SK-N-SH treated with all-trans-retinoic acid at 6 μM for 48 hours (cell line): Measurements from ENCODE around the gene CMTM7.

ENCODE experiments used
- ATAC-seq: fragments of 200-7000 bp; cut with Tn5 transposase; 3 replicates; pipeline ENCODE4 v1.9.1; 2020; ENCODE audit warnings: mild to moderate bottlenecking, moderate library complexity
- ARNTL ChIP-seq: fragments of 450-650 bp; formaldehyde crosslinking; IDR thresholded peaks from 2 replicates; pipeline ENCODE4 v1.5.0; 2020; ENCODE audit warnings: low read depth, mild to moderate bottlenecking, moderate library complexity, borderline replicate concordance
- BACH2 ChIP-seq: fragments of 250-450 bp; sonication (Bioruptor Pico); IDR thresholded peaks from 2 replicates; pipeline ENCODE4 v1.9.0; 2021; ENCODE audit warnings: mild to moderate bottlenecking, borderline replicate concordance
- CSDC2 ChIP-seq: fragments of 250-450 bp; sonication (Bioruptor Pico); IDR thresholded peaks from 2 replicates; pipeline ENCODE4 v1.5.0; 2020; ENCODE audit warnings: mild to moderate bottlenecking, moderate library complexity
- ESRRG ChIP-seq: fragments of 250-450 bp; sonication (Bioruptor Pico); IDR thresholded peaks from 2 replicates; pipeline ENCODE4 v1.6.1; 2021; ENCODE audit warnings: mild to moderate bottlenecking
- GLIS3 ChIP-seq: fragments of 250-450 bp; sonication (Bioruptor Pico); IDR thresholded peaks from 2 replicates; pipeline ENCODE4 v1.5.0; 2020; ENCODE audit warnings: mild to moderate bottlenecking, moderate library complexity
- ISL1 ChIP-seq: fragments of 250-450 bp; sonication (Bioruptor Pico); IDR thresholded peaks from 2 replicates; pipeline ENCODE4 v2.1.2; 2022; ENCODE audit warnings: mild to moderate bottlenecking, moderate library complexity
- OSR1 ChIP-seq: fragments of 250-450 bp; sonication (Bioruptor Pico); IDR thresholded peaks from 2 replicates; pipeline ENCODE4 v1.8.0; 2022; ENCODE audit warnings: moderate library complexity, mild to moderate bottlenecking, inconsistent platforms
- PPARA ChIP-seq: fragments of 250-450 bp; sonication (Bioruptor Pico); IDR thresholded peaks from 2 replicates; pipeline ENCODE4 v1.5.0; 2020; ENCODE audit warnings: mild to moderate bottlenecking, borderline replicate concordance
- RARB ChIP-seq: fragments of 250-450 bp; sonication (Bioruptor Pico); IDR thresholded peaks from 2 replicates; pipeline ENCODE4 v1.8.0; 2021; ENCODE audit warnings: mild to moderate bottlenecking, moderate library complexity
- SNAI2 ChIP-seq: fragments of 250-450 bp; sonication (Bioruptor Pico); IDR thresholded peaks from 2 replicates; pipeline ENCODE4 v1.5.0; 2020; ENCODE audit warnings: mild to moderate bottlenecking, moderate library complexity
- TCF4 ChIP-seq: fragments of 250-450 bp; sonication (Bioruptor Pico); IDR thresholded peaks from 2 replicates; pipeline ENCODE4 v1.8.0; 2021; ENCODE audit warnings: mild to moderate bottlenecking, moderate library complexity, borderline replicate concordance
- TOX ChIP-seq: fragments of 250-450 bp; sonication (Bioruptor Pico); IDR thresholded peaks from 2 replicates; pipeline ENCODE4 v1.8.0; 2021; ENCODE audit warnings: mild to moderate bottlenecking, moderate library complexity, borderline replicate concordance
- ZC3H10 ChIP-seq: fragments of 250-450 bp; sonication (Bioruptor Pico); IDR thresholded peaks from 2 replicates; pipeline ENCODE4 v1.5.1; 2021; ENCODE audit warnings: mild to moderate bottlenecking, moderate library complexity
- ZNF565 ChIP-seq: fragments of 450-650 bp; formaldehyde crosslinking; conservative IDR thresholded peaks from 2 replicates; pipeline ENCODE4 v1.5.0; 2020; ENCODE audit warnings: low read depth, mild to moderate bottlenecking, moderate library complexity
- ZNF8 ChIP-seq: fragments of 450-650 bp; formaldehyde crosslinking; IDR thresholded peaks from 2 replicates; pipeline ENCODE4 v1.5.0; 2020; ENCODE audit warnings: mild to moderate bottlenecking, moderate library complexity
- TF ChIP-seq, protein P1 (sequence below): fragments of 250-450 bp; sonication (Bioruptor Pico); IDR thresholded peaks from 2 replicates; pipeline ENCODE4 v1.5.1; 2021; ENCODE audit warnings: mild to moderate bottlenecking, moderate library complexity
- TF ChIP-seq, protein P2 (sequence below): fragments of 250-450 bp; sonication (Bioruptor Pico); IDR thresholded peaks from 2 replicates; pipeline ENCODE4 v1.8.0; 2020; ENCODE audit warnings: mild to moderate bottlenecking, moderate library complexity, borderline replicate concordance
- TF ChIP-seq, protein P3 (sequence below): fragments of 250-450 bp; sonication (Bioruptor Pico); IDR thresholded peaks from 2 replicates; pipeline ENCODE4 v1.5.0; 2020; ENCODE audit warnings: mild to moderate bottlenecking, moderate library complexity
- TF ChIP-seq, protein P4 (sequence below): fragments of 250-450 bp; sonication (Bioruptor Pico); IDR thresholded peaks from 2 replicates; pipeline ENCODE4 v1.5.1; 2020; ENCODE audit warnings: low read depth, mild to moderate bottlenecking, moderate library complexity
- TF ChIP-seq, protein P5 (sequence below): fragments of 250-450 bp; sonication (Bioruptor Pico); IDR thresholded peaks from 2 replicates; pipeline ENCODE4 v1.8.0; 2021; ENCODE audit warnings: low read depth, mild to moderate bottlenecking, moderate library complexity, borderline replicate concordance

CMTM7 gene

DNA sequence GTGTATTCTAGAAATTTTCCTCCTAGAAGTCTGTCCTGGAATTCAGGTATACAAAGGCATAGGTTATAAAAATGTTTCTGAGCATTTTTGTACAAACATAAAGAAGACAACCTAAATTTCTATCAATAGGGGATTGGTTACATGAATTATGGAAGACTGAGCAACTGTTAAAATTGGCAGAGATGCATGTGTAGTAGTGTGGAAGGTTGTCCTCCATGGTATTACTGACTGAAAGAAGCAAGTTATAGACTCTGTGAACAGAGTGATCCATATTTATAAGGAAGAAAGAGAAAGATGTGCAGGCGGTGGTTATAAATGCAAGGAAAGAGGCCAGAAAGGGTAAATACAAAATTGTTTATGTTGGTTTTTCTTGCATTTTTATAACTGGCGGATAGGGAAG lies 38.3 kb upstream of the CMTM7 start:
- ATAC-seq: no peak
- no peak for TF ChIP-seq ESRRG
- TF ChIP-seq, protein P1, sequence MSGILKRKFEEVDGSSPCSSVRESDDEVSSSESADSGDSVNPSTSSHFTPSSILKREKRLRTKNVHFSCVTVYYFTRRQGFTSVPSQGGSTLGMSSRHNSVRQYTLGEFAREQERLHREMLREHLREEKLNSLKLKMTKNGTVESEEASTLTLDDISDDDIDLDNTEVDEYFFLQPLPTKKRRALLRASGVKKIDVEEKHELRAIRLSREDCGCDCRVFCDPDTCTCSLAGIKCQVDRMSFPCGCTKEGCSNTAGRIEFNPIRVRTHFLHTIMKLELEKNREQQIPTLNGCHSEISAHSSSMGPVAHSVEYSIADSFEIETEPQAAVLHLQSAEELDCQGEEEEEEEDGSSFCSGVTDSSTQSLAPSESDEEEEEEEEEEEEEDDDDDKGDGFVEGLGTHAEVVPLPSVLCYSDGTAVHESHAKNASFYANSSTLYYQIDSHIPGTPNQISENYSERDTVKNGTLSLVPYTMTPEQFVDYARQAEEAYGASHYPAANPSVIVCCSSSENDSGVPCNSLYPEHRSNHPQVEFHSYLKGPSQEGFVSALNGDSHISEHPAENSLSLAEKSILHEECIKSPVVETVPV: no peak
- TF ChIP-seq, protein P2, sequence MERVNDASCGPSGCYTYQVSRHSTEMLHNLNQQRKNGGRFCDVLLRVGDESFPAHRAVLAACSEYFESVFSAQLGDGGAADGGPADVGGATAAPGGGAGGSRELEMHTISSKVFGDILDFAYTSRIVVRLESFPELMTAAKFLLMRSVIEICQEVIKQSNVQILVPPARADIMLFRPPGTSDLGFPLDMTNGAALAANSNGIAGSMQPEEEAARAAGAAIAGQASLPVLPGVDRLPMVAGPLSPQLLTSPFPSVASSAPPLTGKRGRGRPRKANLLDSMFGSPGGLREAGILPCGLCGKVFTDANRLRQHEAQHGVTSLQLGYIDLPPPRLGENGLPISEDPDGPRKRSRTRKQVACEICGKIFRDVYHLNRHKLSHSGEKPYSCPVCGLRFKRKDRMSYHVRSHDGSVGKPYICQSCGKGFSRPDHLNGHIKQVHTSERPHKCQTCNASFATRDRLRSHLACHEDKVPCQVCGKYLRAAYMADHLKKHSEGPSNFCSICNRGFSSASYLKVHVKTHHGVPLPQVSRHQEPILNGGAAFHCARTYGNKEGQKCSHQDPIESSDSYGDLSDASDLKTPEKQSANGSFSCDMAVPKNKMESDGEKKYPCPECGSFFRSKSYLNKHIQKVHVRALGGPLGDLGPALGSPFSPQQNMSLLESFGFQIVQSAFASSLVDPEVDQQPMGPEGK (CRISPR knock-in tag): no peak
- no peak for TF ChIP-seq OSR1 (CRISPR knock-in tag)

DNA sequence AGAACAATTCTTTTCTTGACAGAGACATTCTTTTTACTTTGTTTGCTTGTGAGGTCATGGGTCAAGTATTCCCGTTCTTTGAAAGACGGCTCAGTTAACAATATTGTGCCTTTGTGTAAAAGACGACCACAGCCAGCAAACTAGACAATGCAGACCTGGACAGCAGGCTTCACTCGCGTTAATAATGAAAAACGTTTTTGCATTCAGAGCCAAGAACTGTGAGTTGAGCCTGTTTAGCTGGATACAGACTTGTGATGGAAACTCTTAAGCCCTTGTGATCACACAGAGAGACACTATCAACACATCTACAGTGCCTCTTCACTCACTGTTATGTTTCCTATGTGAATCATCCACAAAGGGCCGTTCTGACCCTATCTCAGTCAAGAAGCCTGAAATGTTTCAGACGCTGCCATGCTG lies 37.3 kb upstream of the CMTM7 start:
- TF ChIP-seq ZC3H10 (CRISPR knock-in tag) (no peak), BACH2 (CRISPR knock-in tag) (no peak), CSDC2 (CRISPR knock-in tag) (0 out of 2 replicates have a peak, but pooled peaks have one; percentile 63), ZNF565 (CRISPR knock-in tag) (no peak), ISL1 (peak; percentile 42; the same call in 1 of the 2 replicates), TOX (CRISPR knock-in tag) (no peak), ZNF8 (CRISPR knock-in tag) (no peak)
- TF ChIP-seq, protein P3, sequence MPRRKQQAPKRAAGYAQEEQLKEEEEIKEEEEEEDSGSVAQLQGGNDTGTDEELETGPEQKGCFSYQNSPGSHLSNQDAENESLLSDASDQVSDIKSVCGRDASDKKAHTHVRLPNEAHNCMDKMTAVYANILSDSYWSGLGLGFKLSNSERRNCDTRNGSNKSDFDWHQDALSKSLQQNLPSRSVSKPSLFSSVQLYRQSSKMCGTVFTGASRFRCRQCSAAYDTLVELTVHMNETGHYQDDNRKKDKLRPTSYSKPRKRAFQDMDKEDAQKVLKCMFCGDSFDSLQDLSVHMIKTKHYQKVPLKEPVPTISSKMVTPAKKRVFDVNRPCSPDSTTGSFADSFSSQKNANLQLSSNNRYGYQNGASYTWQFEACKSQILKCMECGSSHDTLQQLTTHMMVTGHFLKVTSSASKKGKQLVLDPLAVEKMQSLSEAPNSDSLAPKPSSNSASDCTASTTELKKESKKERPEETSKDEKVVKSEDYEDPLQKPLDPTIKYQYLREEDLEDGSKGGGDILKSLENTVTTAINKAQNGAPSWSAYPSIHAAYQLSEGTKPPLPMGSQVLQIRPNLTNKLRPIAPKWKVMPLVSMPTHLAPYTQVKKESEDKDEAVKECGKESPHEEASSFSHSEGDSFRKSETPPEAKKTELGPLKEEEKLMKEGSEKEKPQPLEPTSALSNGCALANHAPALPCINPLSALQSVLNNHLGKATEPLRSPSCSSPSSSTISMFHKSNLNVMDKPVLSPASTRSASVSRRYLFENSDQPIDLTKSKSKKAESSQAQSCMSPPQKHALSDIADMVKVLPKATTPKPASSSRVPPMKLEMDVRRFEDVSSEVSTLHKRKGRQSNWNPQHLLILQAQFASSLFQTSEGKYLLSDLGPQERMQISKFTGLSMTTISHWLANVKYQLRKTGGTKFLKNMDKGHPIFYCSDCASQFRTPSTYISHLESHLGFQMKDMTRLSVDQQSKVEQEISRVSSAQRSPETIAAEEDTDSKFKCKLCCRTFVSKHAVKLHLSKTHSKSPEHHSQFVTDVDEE: 0 out of 2 replicates have a peak, but pooled peaks have one; percentile 28
- TF ChIP-seq, all 23 proteins: peak for 3
- peak; percentile 71; the same call in 2 of the 3 replicates for ATAC-seq

DNA sequence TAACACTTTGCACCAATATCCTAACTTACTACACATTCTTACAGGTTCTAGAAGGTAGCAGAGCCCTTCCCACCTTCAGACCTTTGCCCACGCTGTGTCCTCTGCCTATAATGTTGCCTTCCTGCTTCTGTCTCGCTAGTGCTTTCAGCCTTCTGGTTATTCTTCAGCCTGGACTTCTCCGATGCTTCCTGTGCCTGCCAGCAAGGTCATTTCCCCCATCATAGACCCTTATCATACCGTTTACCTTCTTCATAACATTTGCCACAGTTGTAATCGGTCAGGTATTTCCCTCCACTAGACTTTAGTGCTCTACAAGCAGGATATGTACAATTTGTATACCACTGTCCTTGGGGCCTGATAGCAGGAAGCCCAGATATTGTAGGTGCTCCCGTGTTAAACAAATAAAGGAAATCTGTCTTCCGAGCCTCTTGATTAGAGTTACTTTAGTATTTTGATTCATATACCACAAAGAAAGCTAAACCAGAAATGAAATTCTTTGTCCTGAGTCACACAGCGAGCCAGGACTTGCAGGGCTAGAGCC lies 35.8 kb upstream of the CMTM7 start:
- ATAC-seq: no peak
- TF ChIP-seq, protein P3: no peak
- TF ChIP-seq ISL1 (no peak), ARNTL (CRISPR knock-in tag) (no peak), GLIS3 (CRISPR knock-in tag) (no peak), PPARA (CRISPR knock-in tag) (no peak), ZNF8 (CRISPR knock-in tag) (no peak), TOX (CRISPR knock-in tag) (no peak), RARB (CRISPR knock-in tag) (no peak), TCF4 (no peak), ZC3H10 (CRISPR knock-in tag) (no peak), SNAI2 (CRISPR knock-in tag) (no peak)
- TF ChIP-seq, protein P4, sequence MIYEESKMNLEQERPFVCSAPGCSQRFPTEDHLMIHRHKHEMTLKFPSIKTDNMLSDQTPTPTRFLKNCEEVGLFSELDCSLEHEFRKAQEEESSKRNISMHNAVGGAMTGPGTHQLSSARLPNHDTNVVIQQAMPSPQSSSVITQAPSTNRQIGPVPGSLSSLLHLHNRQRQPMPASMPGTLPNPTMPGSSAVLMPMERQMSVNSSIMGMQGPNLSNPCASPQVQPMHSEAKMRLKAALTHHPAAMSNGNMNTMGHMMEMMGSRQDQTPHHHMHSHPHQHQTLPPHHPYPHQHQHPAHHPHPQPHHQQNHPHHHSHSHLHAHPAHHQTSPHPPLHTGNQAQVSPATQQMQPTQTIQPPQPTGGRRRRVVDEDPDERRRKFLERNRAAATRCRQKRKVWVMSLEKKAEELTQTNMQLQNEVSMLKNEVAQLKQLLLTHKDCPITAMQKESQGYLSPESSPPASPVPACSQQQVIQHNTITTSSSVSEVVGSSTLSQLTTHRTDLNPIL (CRISPR knock-in tag): no peak
- TF ChIP-seq, protein P1: no peak
- TF ChIP-seq, protein P5, sequence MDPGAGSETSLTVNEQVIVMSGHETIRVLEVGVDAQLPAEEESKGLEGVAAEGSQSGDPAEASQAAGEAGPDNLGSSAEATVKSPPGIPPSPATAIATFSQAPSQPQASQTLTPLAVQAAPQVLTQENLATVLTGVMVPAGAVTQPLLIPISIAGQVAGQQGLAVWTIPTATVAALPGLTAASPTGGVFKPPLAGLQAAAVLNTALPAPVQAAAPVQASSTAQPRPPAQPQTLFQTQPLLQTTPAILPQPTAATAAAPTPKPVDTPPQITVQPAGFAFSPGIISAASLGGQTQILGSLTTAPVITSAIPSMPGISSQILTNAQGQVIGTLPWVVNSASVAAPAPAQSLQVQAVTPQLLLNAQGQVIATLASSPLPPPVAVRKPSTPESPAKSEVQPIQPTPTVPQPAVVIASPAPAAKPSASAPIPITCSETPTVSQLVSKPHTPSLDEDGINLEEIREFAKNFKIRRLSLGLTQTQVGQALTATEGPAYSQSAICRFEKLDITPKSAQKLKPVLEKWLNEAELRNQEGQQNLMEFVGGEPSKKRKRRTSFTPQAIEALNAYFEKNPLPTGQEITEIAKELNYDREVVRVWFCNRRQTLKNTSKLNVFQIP (CRISPR knock-in tag): no peak
